AG04449 (cell line): ENCODE measurements around the gene CCDC59.

Experiments used
- CTCF ChIA-PET: fragments of 350-600 bp; formaldehyde crosslinking; extraction: SDS; loops from one replicate; lab custom pipeline; 2021; ENCODE audit warnings: antibody characterized with exemption; lab: Yijun Ruan, JAX
- POLR2A ChIA-PET: fragments of 400-600, 350-600 bp; formaldehyde crosslinking; extraction: SDS; loops from one replicate; lab custom pipeline; 2020; ENCODE audit warnings: antibody characterized with exemption, inconsistent platforms; lab: Yijun Ruan, JAX
- DNase-seq: peaks from one replicate; pipeline ENCODE4 v3.0.0-alpha.2; 2010; ENCODE audit warnings: low read depth, low spot score
- H3K4me3 ChIP-seq: 2 replicates; pipeline ENCODE4 v1.5.1; 2011; ENCODE audit warnings: low read depth, mild to moderate bottlenecking, control low read depth, low read length
- CTCF ChIP-seq: IDR thresholded peaks from one replicate; pipeline ENCODE4 v1.5.1; 2011; ENCODE audit warnings: mild to moderate bottlenecking, moderate library complexity, low read length, control low read depth, inconsistent platforms; ENCODE audit not compliant: insufficient read depth; ENCODE audit errors: missing control alignments

The CCDC59 gene

GRCh38 chr12:82383930-82384552 is 25.9 kb upstream of the CCDC59 start:
- CTCF ChIA-PET, result interaction anchor here (1.3 to 2.4 kb wide), 2 partner anchors 10 to 26 kb away, joined by 4 to 14 read pairs; partner anchors contain the start of genes CCDC59 and METTL25
- H3K4me3 ChIP-seq, result no peak overlapping the region
- DNase-seq, result no peak
- POLR2A ChIA-PET, result no interaction called here
- TF ChIP-seq CTCF, result no peak

DNA sequence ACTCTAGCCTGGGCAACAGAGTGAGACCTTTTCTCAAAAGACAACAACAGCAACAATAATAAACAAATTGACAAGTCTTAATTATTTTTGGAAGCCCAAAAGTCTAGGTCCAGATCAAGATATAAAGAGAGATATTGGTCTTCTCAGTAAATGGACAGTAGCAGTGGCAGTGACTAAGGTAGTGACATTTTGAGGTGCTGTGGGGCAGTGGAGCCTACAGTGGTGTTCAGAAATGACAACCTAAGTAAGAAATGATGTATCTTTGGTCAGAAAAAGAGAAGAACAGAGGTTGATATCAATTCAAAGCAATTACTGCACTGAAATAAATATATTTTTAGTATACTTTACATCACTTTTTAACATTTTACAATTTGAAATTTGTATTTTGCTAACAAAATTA is 20.8 kb upstream of the CCDC59 start:
- no peak for DNase-seq
- POLR2A ChIA-PET, result no interaction called here
- no peak for TF ChIP-seq CTCF
- H3K4me3 ChIP-seq, result no peak overlapping the region
- CTCF ChIA-PET, result interaction anchor here (1.6 kb wide), 1 partner anchor 21 kb away, joined by 4 read pairs; the partner anchor contains the start of genes CCDC59 and METTL25

- CTCF ChIA-PET, result interaction anchor here (0.9 kb wide), 1 partner anchor 15 kb away, joined by 3 read pairs; no protein-coding TSS in a partner anchor
- DNase-seq, result no peak
- no peak for TF ChIP-seq CTCF
- POLR2A ChIA-PET, result no interaction called here
- no peak overlapping the region for H3K4me3 ChIP-seq
These were observed 17.0 kb upstream of the CCDC59 start for GRCh38 chr12:82375201-82375600.

DNA sequence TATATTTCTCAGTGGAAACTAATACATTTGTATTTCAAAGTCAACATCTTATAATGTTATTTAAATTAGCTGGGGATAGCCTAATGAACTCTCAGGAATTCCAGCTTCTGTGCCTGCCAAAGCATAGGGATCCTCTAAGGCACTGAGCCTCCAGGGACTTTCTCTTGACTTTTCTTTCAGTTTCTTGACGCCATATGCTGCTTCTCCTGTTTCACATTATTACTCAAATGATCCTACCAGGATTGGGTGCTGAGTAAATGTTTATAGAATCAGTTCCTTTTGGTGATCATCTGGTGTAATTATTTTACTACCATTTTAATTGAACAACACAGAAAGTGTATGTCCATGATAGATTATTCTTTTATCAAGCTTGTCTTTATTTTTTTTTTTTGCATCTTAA is 8.0 kb upstream of the CCDC59 start:
- POLR2A ChIA-PET, result no interaction called here
- CTCF ChIA-PET, result interaction anchor here (1.5 to 4.3 kb wide), 2 partner anchors 7 to 10 kb away, joined by 4 to 31 read pairs; partner anchors contain the start of genes CCDC59 and METTL25
- no peak for TF ChIP-seq CTCF
- no peak overlapping the region for H3K4me3 ChIP-seq
- no peak for DNase-seq

DNA sequence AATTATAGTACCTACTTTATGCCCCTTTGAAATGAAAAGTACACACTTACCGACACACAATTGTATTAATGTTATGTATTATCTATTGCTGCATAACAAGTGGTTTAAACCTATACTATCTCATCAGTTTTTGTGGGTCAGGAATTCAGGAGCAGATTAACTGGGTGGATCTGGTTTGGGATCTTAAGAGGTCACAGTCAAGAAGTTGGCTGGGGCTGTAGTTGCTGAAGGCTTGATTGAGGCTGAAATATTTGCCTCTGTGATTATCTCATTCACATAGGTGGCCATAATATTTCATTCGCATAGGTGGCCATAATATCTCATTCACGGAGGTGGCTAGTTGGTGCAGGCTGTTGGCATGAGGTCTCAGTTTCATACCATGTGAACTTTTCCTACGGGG is 5.8 kb upstream of the CCDC59 start:
- CTCF ChIA-PET, result interaction anchor here (0.6 kb wide), 1 partner anchor 13 kb away, joined by 3 read pairs; no protein-coding TSS in a partner anchor

More for the DNA sequence above, 5.8 kb upstream of the CCDC59 start:
- POLR2A ChIA-PET, result no interaction called here
- no peak for TF ChIP-seq CTCF
- no peak overlapping the region for H3K4me3 ChIP-seq
- no peak for DNase-seq
